IMR-90 (cell line): ENCODE data around the gene BRD4. TPM values are rescaled to one million over a fixed set of nuclear protein-coding genes. Genes with fewer than 3 reads are reported as not detected.
A peak's percentile ranks its signal among the peaks of the same experiment; 100 is the strongest.

Experiments
- ATAC-seq: fragments of 200-7000 bp; cut with Tn5 transposase; 2 replicates; pipeline ENCODE4 v1.9.1; 2020; ENCODE audit warnings: low read depth, mild to moderate bottlenecking, moderate library complexity
- BruUV-seq: library from RNA; stranded (reverse); fragments of 400-500 nt; replicated peaks from 2 replicates; lab custom pipeline; 2021; lab: Mats Ljungman, UMichigan
- CTCF ChIA-PET: fragments of 300-600 bp; formaldehyde crosslinking; extraction: SDS; loops from one replicate; lab custom pipeline; 2021; ENCODE audit warnings: antibody characterized with exemption; lab: Yijun Ruan, JAX
- POLR2A ChIA-PET: fragments of 300-600 bp; sonication (Branson Sonifier 250); formaldehyde crosslinking; loops from one replicate; lab custom pipeline; 2022; ENCODE audit warnings: antibody characterized with exemption; ENCODE audit not compliant: unreplicated experiment; lab: Charles Lee
- DNase-seq: peaks from one replicate; pipeline ENCODE4 v3.0.0; 2013
- H2AFZ ChIP-seq: replicated peaks from 2 replicates; pipeline ENCODE3; 2013; ENCODE audit warnings: low read length, mild to moderate bottlenecking; ENCODE audit not compliant: poor library complexity
- H2AK5ac ChIP-seq: 2 replicates; pipeline ENCODE4 v1.6.1; 2013; ENCODE audit warnings: low read depth, low read length, inconsistent platforms
- H2AK9ac ChIP-seq: replicated peaks from 2 replicates; pipeline ENCODE3; 2013; ENCODE audit warnings: mild to moderate bottlenecking, low read depth, low read length, moderate library complexity; ENCODE audit not compliant: poor library complexity
- H2BK120ac ChIP-seq: 2 replicates; pipeline ENCODE4 v1.6.1; 2013; ENCODE audit warnings: low read depth, low read length, inconsistent platforms
- H2BK15ac ChIP-seq: 3 replicates; pipeline ENCODE4 v1.6.1; 2013; ENCODE audit warnings: low read depth, low read length, inconsistent platforms
- H2BK20ac ChIP-seq: 2 replicates; pipeline ENCODE4 v1.6.1; 2013; ENCODE audit warnings: low read depth, mild to moderate bottlenecking, inconsistent platforms, low read length, moderate library complexity
- H2BK5ac ChIP-seq: 2 replicates; pipeline ENCODE4 v1.6.1; 2013; ENCODE audit warnings: mild to moderate bottlenecking, low read depth, low read length, inconsistent platforms; ENCODE audit not compliant: poor library complexity, severe bottlenecking
- H3K14ac ChIP-seq: replicated peaks from 2 replicates; pipeline ENCODE4 v1.6.1; 2013; ENCODE audit warnings: low read depth, low read length, inconsistent platforms
- H3K18ac ChIP-seq: 2 replicates; pipeline ENCODE4 v1.6.1; 2013; ENCODE audit warnings: low read depth, low read length, control low read depth
- H3K23ac ChIP-seq: 2 replicates; pipeline ENCODE4 v1.6.1; 2013; ENCODE audit warnings: low read depth, low read length, inconsistent platforms
- H3K27ac ChIP-seq: 2 replicates; pipeline ENCODE4 v1.5.1; 2013; ENCODE audit warnings: mild to moderate bottlenecking, control low read depth, low read length; ENCODE audit not compliant: insufficient read depth
- H3K27me3 ChIP-seq: 2 replicates; pipeline ENCODE4 v1.6.1; 2013; ENCODE audit warnings: low read length; ENCODE audit not compliant: control insufficient read depth, insufficient read depth
- H3K36me3 ChIP-seq: 2 replicates; pipeline ENCODE4 v1.6.1; 2013; ENCODE audit warnings: low read length, mixed read lengths; ENCODE audit not compliant: control insufficient read depth, insufficient read depth
- H3K4ac ChIP-seq: 2 replicates; pipeline ENCODE4 v1.6.1; 2013; ENCODE audit warnings: low read depth, low read length, inconsistent platforms
- H3K4me1 ChIP-seq: 2 replicates; pipeline ENCODE4 v1.6.1; 2013; ENCODE audit warnings: low read length, mixed read lengths; ENCODE audit not compliant: control insufficient read depth, insufficient read depth
- H3K4me2 ChIP-seq: 2 replicates; pipeline ENCODE4 v1.6.1; 2013; ENCODE audit warnings: low read depth, mild to moderate bottlenecking, control low read depth, low read length, moderate library complexity
- H3K4me3 ChIP-seq: 2 replicates; pipeline ENCODE4 v1.5.1; 2013; ENCODE audit warnings: low read depth, mild to moderate bottlenecking, control low read depth, low read length, moderate library complexity; ENCODE audit not compliant: insufficient read depth
- H3K56ac ChIP-seq: 2 replicates; pipeline ENCODE4 v1.6.1; 2013; ENCODE audit warnings: low read length, inconsistent platforms; ENCODE audit not compliant: insufficient read depth; ENCODE audit errors: extremely low read depth
- H3K79me1 ChIP-seq, 2 experiments: 2 replicates each; pipeline ENCODE4 v1.6.1; 2013; ENCODE audit warnings: low read length in 2 of 2, inconsistent platforms in 1 of 2, low read depth in 1 of 2
- H3K9ac ChIP-seq: 2 replicates; pipeline ENCODE4 v1.6.1; 2013; ENCODE audit warnings: low read depth, low read length, control low read depth
- H3K9me1 ChIP-seq: 2 replicates; pipeline ENCODE4 v1.6.1; 2013; ENCODE audit warnings: low read length, inconsistent platforms; ENCODE audit not compliant: insufficient read depth
- H3K9me3 ChIP-seq: 2 replicates; pipeline ENCODE4 v1.6.1; 2013; ENCODE audit warnings: low read length; ENCODE audit not compliant: control insufficient read depth, insufficient read depth
- H4K20me1 ChIP-seq: 2 replicates; pipeline ENCODE4 v1.6.1; 2013; ENCODE audit warnings: low read length, inconsistent platforms; ENCODE audit not compliant: insufficient read depth
- H4K5ac ChIP-seq: 2 replicates; pipeline ENCODE4 v1.6.1; 2013; ENCODE audit warnings: mild to moderate bottlenecking, low read depth, low read length, control low read depth
- H4K8ac ChIP-seq, 2 experiments: 2 replicates each; pipeline ENCODE4 v1.6.1; 2013; ENCODE audit warnings: low read depth in 2 of 2, low read length in 2 of 2, control low read depth in 1 of 2, inconsistent platforms in 1 of 2
- H4K91ac ChIP-seq: 2 replicates; pipeline ENCODE4 v1.6.1; 2013; ENCODE audit warnings: low read depth, low read length, inconsistent platforms; ENCODE audit not compliant: insufficient read depth
- CHD1 ChIP-seq: IDR thresholded peaks from 2 replicates; pipeline ENCODE4 v1.6.1; 2012; ENCODE audit warnings: low read depth, low read length, improper control_type of control experiment
- CTCF ChIP-seq: conservative IDR thresholded peaks from 2 replicates; pipeline ENCODE4 v1.5.1; 2012; ENCODE audit warnings: mild to moderate bottlenecking, low read depth, low read length, improper control_type of control experiment
- FOS ChIP-seq: fragments of 150-350 bp; IDR thresholded peaks from 2 replicates; pipeline ENCODE4 v1.6.1; 2016; ENCODE audit warnings: low read depth, low read length
- MXI1 ChIP-seq: IDR thresholded peaks from 2 replicates; pipeline ENCODE4 v1.6.1; 2012; ENCODE audit warnings: low read depth, mild to moderate bottlenecking, low read length, moderate library complexity, borderline replicate concordance
- NFE2L2 ChIP-seq: fragments of 150-350 bp; IDR thresholded peaks from 2 replicates; pipeline ENCODE4 v1.6.1; 2016; ENCODE audit warnings: low read depth, mild to moderate bottlenecking, low read length
- POLR2A ChIP-seq: IDR thresholded peaks from 2 replicates; pipeline ENCODE4 v1.6.1; 2012; ENCODE audit warnings: mild to moderate bottlenecking, low read depth, low read length
- RAD21 ChIP-seq: IDR thresholded peaks from 2 replicates; pipeline ENCODE4 v1.6.1; 2012; ENCODE audit warnings: low read length, improper control_type of control experiment
- RFX5 ChIP-seq: IDR thresholded peaks from 2 replicates; pipeline ENCODE4 v1.8.0; 2012; ENCODE audit warnings: low read depth, mild to moderate bottlenecking, low read length, moderate library complexity
- SMC3 ChIP-seq: fragments of 150-350 bp; IDR thresholded peaks from 2 replicates; pipeline ENCODE4 v1.6.1; 2016; ENCODE audit warnings: low read depth, mild to moderate bottlenecking, antibody characterized with exemption, low read length, moderate library complexity
- WGBS, 2 experiments: methylation state at CpG; one replicate each; pipeline versions ENCODE4 v1.1.5 to v1.1.7; 2013; ENCODE audit warnings: missing lambda C conversion rate in 2 of 2; ENCODE audit not compliant: insufficient read length in 1 of 2; ENCODE audit errors: extremely low coverage in 2 of 2; 5-methylcytosine and 5-hydroxymethylcytosine counted together
- dilution Hi-C: fragments of 300-500 bp; cut with HindIII; formaldehyde crosslinking; loops from one replicate; pipeline ENCODE4 v1.14.3; 2018; ENCODE audit warnings: low sequenced_read_pairs; ENCODE audit not compliant: unreplicated experiment
- in situ Hi-C: fragments of 300-500 bp; cut with MboI; formaldehyde crosslinking; loops from 3 replicates; pipeline ENCODE4 v1.14.3; 2019; ENCODE audit warnings: low sequenced_read_pairs, inconsistent platforms, mixed read lengths
- intact Hi-C: fragments of 100-400 bp; cut with micrococcal nuclease; formaldehyde crosslinking; loops from 2 replicates; pipeline ENCODE4 v1.10.0; 2022
- polyA plus RNA-seq, 3 experiments: library from polyadenylated mRNA; depleted of rRNA; stranded (reverse); fragments of >200 nt; gene quantifications; 2 replicates each; pipeline ENCODE4 v1.2.3, GENCODE V29; 2012; ENCODE audit warnings: low replicate concordance in 1 of 3
- total RNA-seq: library from RNA; depleted of rRNA; stranded (reverse); fragments of >200 nt; gene quantifications from 2 replicates; pipeline ENCODE4 v1.2.3, GENCODE V29; 2012

The BRD4 gene
- total and polyA plus RNA-seq, 2 of the 4 experiments (the other 2 are of a cell fraction), result 7.0 to 21.1 TPM

DNA sequence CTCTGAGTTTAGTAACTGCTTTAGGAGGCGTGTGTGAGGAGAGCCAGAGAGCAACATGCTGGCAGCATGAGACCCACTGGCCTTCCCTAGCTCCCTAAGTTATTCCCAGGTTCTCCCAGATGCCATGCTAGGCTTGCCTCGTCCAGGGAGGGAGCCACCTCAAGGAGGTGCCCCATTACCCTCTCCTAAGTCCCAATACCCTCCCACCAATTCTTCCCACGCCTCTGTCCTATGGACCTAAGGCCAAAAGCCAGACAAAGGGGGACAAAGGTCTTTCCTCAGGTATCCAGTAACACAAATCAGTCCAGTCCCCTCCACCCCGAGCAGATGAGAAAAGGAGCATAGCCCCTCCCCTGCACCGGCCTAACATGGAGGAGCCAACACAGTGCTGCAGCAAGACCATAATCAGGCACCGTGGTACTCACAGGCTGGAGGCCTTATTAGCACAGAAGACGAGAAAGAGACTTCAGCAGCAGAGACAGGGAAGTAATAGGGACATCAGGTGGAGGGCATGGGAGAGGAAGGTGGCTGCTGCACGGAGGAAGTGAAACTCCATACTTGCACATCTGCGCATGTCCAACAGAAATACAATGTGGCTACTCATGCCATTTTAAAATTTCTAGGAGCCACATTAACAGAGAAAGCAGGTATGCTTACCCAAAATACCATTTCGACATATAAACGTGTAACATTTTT is 46.3 kb downstream of the BRD4 start:
- BruUV-seq, result no TSS peak
- no peaks in the 10 kb centered on the region for H3K36me3 ChIP-seq
- WGBS, 2 experiments, result 63% methylated on average over 3 of the region's 11 CpGs; no CpG with 5 or more reads in 1 of the 2 experiments
- no peak overlapping the region for H2BK5ac ChIP-seq
- no peak overlapping the region for H3K27ac ChIP-seq
- peaks cover 5 to 92% of the 10 kb centered on the region in 2 experiments; a peak in 3 of 4 replicates for H3K79me1 ChIP-seq
- H3K4me1 ChIP-seq, result peaks cover 42% of the 10 kb centered on the region
- 0 out of 2 replicates have a peak overlapping the region, but pooled peaks have one; percentile 2 for H3K23ac ChIP-seq
- no peak overlapping the region for H3K4me2 ChIP-seq
- ChIA-PET CTCF (no interaction called here), POLR2A (no interaction called here)
- DNase-seq (no peak), ATAC-seq (no peak)
- H3K56ac ChIP-seq, result no peak overlapping the region
- H4K20me1 ChIP-seq, result peaks cover 100% of the 10 kb centered on the region
- no peak overlapping the region for H4K8ac ChIP-seq
- TF ChIP-seq RAD21 (no peak), MXI1 (no peak), SMC3 (no peak), CTCF (no peak), CHD1 (no peak), RFX5 (no peak), NFE2L2 (no peak), FOS (no peak), POLR2A (no peak)
- peaks cover 73% of the 10 kb centered on the region for H3K9me1 ChIP-seq
- H4K91ac ChIP-seq, result no peak overlapping the region
- no peak overlapping the region for H2BK15ac ChIP-seq
- no peak overlapping the region for H3K4me3 ChIP-seq
- H3K27me3 ChIP-seq, result no peaks in the 10 kb centered on the region
- no peak overlapping the region for H2AK9ac ChIP-seq
- H2BK20ac ChIP-seq, result no peak overlapping the region
- no peak overlapping the region for H3K4ac ChIP-seq
- H2AFZ ChIP-seq, result no peak overlapping the region
- intact Hi-C loops, result no loop called here
- in situ Hi-C loops, result no loop called here
- no peak overlapping the region for H3K18ac ChIP-seq
- peak overlapping the region; percentile 14; the same call in 1 of the 2 replicates for H2AK5ac ChIP-seq
- dilution Hi-C loops, result no loop called here
- H3K9me3 ChIP-seq, result no peaks in the 10 kb centered on the region
- H3K14ac ChIP-seq, result no peak overlapping the region
- no peak overlapping the region for H3K9ac ChIP-seq
- no peak overlapping the region for H2BK120ac ChIP-seq
- H4K5ac ChIP-seq, result no peak overlapping the region
